Measurements from ENCODE around the gene SERPINA1.
"Not testable (repeated sequence)": the region's sequence is repeated elsewhere in the genome, so short reads cannot be mapped to it uniquely, and the experiment has no call there.

Gene SERPINA1

DNA sequence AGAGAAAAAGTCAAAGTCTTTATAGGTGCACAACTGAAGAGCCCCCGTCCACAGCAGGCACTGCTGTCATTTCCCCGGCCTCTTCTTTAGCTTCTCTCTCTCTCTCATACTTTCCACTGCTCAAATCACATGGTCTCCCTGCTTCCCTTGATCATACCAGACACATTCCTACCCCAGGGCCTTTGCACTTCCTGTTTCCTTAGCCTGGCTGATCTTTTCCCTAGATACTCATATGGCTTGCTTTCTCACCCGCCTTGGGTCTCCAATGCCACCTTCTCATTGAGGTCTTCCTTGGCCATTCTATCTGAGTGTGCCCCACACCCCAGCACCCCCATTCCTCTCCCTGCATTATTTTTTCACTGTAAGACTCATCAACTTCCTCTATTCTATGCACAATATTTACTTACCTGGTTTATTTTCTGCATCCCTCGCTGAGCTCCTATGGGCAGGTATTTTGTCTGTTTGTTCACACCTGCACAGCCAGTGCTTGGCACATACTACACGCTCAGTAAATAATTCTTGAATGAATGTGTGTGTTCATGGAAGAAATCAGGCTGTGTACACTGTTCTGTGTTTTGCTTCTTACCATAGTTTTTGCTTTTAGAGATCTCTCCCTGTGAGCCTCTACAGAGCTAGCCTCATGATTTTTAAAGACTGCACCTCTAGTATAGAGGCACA is 31.9 kb downstream of the SERPINA1 start:
- TF ChIP-seq, protein P1, sequence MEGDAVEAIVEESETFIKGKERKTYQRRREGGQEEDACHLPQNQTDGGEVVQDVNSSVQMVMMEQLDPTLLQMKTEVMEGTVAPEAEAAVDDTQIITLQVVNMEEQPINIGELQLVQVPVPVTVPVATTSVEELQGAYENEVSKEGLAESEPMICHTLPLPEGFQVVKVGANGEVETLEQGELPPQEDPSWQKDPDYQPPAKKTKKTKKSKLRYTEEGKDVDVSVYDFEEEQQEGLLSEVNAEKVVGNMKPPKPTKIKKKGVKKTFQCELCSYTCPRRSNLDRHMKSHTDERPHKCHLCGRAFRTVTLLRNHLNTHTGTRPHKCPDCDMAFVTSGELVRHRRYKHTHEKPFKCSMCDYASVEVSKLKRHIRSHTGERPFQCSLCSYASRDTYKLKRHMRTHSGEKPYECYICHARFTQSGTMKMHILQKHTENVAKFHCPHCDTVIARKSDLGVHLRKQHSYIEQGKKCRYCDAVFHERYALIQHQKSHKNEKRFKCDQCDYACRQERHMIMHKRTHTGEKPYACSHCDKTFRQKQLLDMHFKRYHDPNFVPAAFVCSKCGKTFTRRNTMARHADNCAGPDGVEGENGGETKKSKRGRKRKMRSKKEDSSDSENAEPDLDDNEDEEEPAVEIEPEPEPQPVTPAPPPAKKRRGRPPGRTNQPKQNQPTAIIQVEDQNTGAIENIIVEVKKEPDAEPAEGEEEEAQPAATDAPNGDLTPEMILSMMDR (IDR thresholded peaks at IDR 0.05; ENCODE audit: low read depth, low read length, missing control alignments), result no peak
- no peak for DNase-seq
- in situ Hi-C loops (cut with HindIII; ENCODE audit: low pct_ligation_motif_present, low sequenced_read_pairs), result no loop called here

DNA sequence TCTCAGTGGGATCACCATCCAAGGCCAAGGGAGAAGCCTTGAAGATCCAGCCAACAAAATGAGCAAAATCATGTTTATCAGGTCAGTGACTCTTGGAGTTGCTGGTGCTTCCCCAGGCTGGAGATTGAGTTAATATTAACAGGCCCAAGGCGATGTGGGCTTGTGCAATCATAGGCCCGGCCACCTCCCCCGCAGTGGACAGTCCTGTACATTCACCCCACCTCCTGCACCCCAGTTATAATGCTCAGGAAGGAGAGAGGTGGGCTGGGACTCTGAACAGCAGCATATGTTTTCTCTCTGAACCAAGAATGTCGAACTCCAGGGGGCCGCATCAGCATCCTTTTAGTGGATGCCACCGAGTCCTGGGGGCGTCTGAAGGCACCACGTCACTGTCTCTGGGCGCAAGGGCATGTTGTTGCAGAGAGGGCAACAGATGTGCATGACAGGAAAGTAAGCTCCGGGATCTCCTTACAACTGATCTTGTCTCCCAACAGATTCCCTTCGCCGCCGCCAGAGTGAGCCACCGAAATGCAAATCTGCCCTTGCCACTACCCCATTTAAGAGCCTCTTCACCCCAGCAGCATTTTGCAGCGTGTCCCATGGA is 33.1 kb downstream of the SERPINA1 start:
- TF ChIP-seq, protein P1 (IDR thresholded peaks at IDR 0.05; ENCODE audit: low read depth, low read length, missing control alignments), result peak; percentile 78
- Histone ChIP-seq H3K27me3 (replicated peaks) (no peaks in the 10 kb centered on the region), H3K4me3 (ENCODE audit: low read depth, low read length) (no peak overlapping the region), H3K27ac (no peak overlapping the region), H3K36me3 (replicated peaks) (no peaks in the 10 kb centered on the region)
- DNase-seq, result peak; percentile 41
- in situ Hi-C loops (cut with HindIII; ENCODE audit: low pct_ligation_motif_present, low sequenced_read_pairs), result no loop called here

More for the DNA sequence above, 31.9 kb downstream of the SERPINA1 start:
- Histone ChIP-seq H3K27ac (no peak overlapping the region), H3K4me3 (ENCODE audit: low read depth, low read length) (no peak overlapping the region), H3K36me3 (replicated peaks) (no peaks in the 10 kb centered on the region), H3K27me3 (replicated peaks) (no peaks in the 10 kb centered on the region)

DNA sequence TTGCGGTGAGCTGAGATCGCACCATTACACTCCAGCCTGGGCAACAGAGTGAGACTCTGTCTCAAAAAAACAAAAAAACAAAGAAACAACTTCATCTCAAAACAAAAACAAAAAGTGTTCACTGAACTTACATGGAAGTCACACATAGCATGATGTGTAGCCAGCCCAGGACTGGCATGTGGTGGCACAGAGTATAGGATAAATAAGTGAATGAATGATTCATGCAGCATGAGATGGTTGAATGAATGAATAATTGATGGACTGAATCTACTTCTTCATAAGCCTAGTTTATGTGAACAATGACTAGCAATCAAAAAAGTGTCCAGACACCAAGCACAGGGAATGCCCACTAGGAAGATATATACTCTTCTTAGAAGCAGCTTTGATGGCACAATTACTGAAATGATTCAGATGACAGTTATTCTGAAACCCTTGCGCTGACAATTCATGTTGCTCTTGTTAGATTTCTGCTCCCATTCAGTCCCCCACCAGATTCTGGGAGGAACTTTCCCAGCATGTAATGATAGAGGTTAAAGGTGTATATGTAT is 33.7 kb downstream of the SERPINA1 start:
- Histone ChIP-seq H3K27me3 (replicated peaks) (no peaks in the 10 kb centered on the region), H3K36me3 (replicated peaks) (no peaks in the 10 kb centered on the region), H3K4me3 (ENCODE audit: low read depth, low read length) (no peak overlapping the region), H3K27ac (no peak overlapping the region)
- TF ChIP-seq, protein P1 (IDR thresholded peaks at IDR 0.05; ENCODE audit: low read depth, low read length, missing control alignments), result no peak
- DNase-seq, result no peak
- in situ Hi-C loops (cut with HindIII; ENCODE audit: low pct_ligation_motif_present, low sequenced_read_pairs), result no loop called here

DNA sequence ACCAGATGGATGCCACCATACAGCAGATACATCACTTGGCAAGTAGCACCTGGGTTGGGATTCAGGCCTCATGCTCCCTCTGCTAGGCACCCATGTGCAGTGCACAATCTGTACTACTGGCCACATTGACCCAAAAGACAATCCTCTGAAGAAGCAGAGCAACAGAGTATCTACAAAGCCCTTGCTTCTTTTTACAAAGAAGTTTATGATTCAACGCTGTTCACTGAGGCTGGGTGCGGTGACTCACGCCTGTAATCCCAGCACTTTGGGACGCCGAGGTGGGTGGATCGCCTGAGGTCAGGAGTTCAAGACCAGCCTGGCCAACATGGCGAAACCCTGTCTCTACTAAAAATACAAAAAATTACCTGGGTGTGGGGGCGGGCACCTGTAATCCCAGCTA is 34.2 kb downstream of the SERPINA1 start:
- in situ Hi-C loops (cut with HindIII; ENCODE audit: low pct_ligation_motif_present, low sequenced_read_pairs); H3K27me3 ChIP-seq (replicated peaks); H3K36me3 ChIP-seq (replicated peaks); H3K27ac ChIP-seq; H3K4me3 ChIP-seq (ENCODE audit: low read depth, low read length); DNase-seq: not testable (repeated sequence)

DNA sequence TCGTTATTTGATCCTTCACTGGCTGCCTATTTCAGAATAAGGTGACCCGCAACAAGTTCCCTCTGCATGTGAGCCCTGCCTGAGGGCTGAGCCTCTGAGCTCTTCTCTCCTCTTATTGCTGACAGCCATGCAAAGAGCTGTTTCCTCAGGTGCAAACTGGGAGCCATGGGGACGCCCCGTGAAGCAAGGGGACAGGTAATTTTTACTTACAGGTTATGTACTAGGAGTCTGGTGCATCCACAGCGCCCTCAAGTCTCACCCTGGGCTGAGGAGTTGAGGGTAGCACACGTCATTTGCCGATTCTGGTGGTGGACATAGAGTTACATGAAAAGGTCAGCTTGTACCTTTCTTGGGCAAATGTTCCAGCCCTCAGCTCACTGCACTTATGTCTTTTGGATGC is 39.1 kb downstream of the SERPINA1 start:
- Histone ChIP-seq H3K36me3 (replicated peaks) (no peaks in the 10 kb centered on the region), H3K4me3 (ENCODE audit: low read depth, low read length) (no peak overlapping the region), H3K27ac (no peak overlapping the region), H3K27me3 (replicated peaks) (no peaks in the 10 kb centered on the region)
- no peak for DNase-seq
- TF ChIP-seq, protein P1 (IDR thresholded peaks at IDR 0.05; ENCODE audit: low read depth, low read length, missing control alignments), result no peak
- in situ Hi-C loops (cut with HindIII; ENCODE audit: low pct_ligation_motif_present, low sequenced_read_pairs), result no loop called here

DNA sequence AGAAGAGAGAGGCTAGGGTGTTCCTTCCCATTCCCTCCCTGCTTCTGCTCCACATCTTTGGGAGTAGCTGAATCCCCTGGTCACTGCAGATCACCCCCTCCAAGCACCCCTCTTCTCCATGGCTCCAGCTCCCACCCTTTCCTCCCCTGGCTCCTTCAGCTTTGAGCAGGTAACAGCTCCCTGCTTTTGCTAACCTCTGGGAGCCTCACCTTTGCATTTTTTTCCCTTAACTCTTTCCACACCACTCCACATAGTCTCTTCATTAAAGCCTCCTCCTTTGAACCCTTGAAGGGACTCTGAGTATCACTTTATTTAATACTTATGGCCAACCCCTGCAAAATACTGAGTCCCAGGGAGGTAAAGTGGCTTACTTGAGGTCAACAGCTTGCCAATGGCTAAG is 39.6 kb downstream of the SERPINA1 start:
- in situ Hi-C loops (cut with HindIII; ENCODE audit: low pct_ligation_motif_present, low sequenced_read_pairs), result no loop called here
- TF ChIP-seq, protein P1 (IDR thresholded peaks at IDR 0.05; ENCODE audit: low read depth, low read length, missing control alignments), result no peak
- Histone ChIP-seq H3K36me3 (replicated peaks) (no peaks in the 10 kb centered on the region), H3K27me3 (replicated peaks) (no peaks in the 10 kb centered on the region), H3K27ac (no peak overlapping the region), H3K4me3 (ENCODE audit: low read depth, low read length) (no peak overlapping the region)
- no peak for DNase-seq
